GM18870 (cell line): ENCODE measurements around the gene MAP2K6.
"Not testable (repeated sequence)": the region's sequence is repeated elsewhere in the genome, so short reads cannot be mapped to it uniquely, and the experiment has no call there.

Experiments
- ATAC-seq: cut with Tn5 transposase; IDR thresholded peaks from one replicate; pipeline ENCODE4 v1.9.1; 2021; ENCODE audit warnings: moderate library complexity; ENCODE audit not compliant: unreplicated experiment

MAP2K6 gene

GRCh38 chr17:69454051-69454450 is 39.6 kb downstream of the MAP2K6 start:
- no peak for ATAC-seq

- ATAC-seq, result no peak
Observed at GRCh38 chr17:69455040-69455439, 40.5 kb downstream of the MAP2K6 start.

- no peak for ATAC-seq
Observed at GRCh38 chr17:69457603-69458002, 43.1 kb downstream of the MAP2K6 start.

GRCh38 chr17:69460963-69461922 is 46.7 kb downstream of the MAP2K6 start:
- ATAC-seq, result no peak

GRCh38 chr17:69461951-69462369 is 47.5 kb downstream of the MAP2K6 start:
- ATAC-seq, result no peak

- ATAC-seq, result no peak
Observed at GRCh38 chr17:69462882-69463281, 48.4 kb downstream of the MAP2K6 start.

GRCh38 chr17:69466451-69466850 is 52.0 kb downstream of the MAP2K6 start:
- no peak for ATAC-seq

- no peak for ATAC-seq
Observed at GRCh38 chr17:69466905-69467667, 52.6 kb downstream of the MAP2K6 start.

GRCh38 chr17:69468207-69468606 is 53.7 kb downstream of the MAP2K6 start:
- ATAC-seq, result no peak

GRCh38 chr17:69470702-69471101 is 56.2 kb downstream of the MAP2K6 start:
- ATAC-seq, result no peak

- no peak for ATAC-seq
Observed at GRCh38 chr17:69471406-69471805, 56.9 kb downstream of the MAP2K6 start.

- ATAC-seq, result no peak
Observed at GRCh38 chr17:69473841-69474831, 59.6 kb downstream of the MAP2K6 start.

GRCh38 chr17:69477204-69477902 is 62.9 kb downstream of the MAP2K6 start:
- ATAC-seq, result no peak

GRCh38 chr17:69477903-69478266 is 63.4 kb downstream of the MAP2K6 start:
- no peak for ATAC-seq

- no peak for ATAC-seq
Observed at GRCh38 chr17:69478916-69479315, 64.4 kb downstream of the MAP2K6 start.

GRCh38 chr17:69479756-69480155 is 65.3 kb downstream of the MAP2K6 start:
- ATAC-seq, result not testable (repeated sequence)

GRCh38 chr17:69480245-69480644 is 65.7 kb downstream of the MAP2K6 start:
- no peak for ATAC-seq

- ATAC-seq, result no peak
Observed at GRCh38 chr17:69485251-69485661, 70.8 kb downstream of the MAP2K6 start.

GRCh38 chr17:69485901-69486643 is 71.6 kb downstream of the MAP2K6 start:
- no peak for ATAC-seq
